PC-3 (cell line): Measurements from ENCODE around the gene GGCX. TPM values are rescaled to one million over a fixed set of nuclear protein-coding genes. Genes with fewer than 3 reads are reported as not detected.
A peak's percentile ranks its signal among the peaks of the same experiment; 100 is the strongest.

Source experiments
- ATAC-seq: fragments of 200-7000 bp; cut with Tn5 transposase; 2 replicates; pipeline ENCODE4 v1.9.1; 2020; ENCODE audit warnings: mild to moderate bottlenecking, moderate library complexity
- BruUV-seq: library from RNA; stranded (reverse); fragments of 400-500 nt; replicated peaks from 2 replicates; lab custom pipeline; 2021; lab: Mats Ljungman, UMichigan
- CTCF ChIA-PET: fragments of 300-600 bp; sonication (Branson Sonifier 250); formaldehyde crosslinking; loops from one replicate; lab custom pipeline; 2022; ENCODE audit warnings: antibody characterized with exemption; lab: Charles Lee
- POLR2A ChIA-PET: fragments of 300-600 bp; sonication (Branson Sonifier 250); formaldehyde crosslinking; loops from one replicate; lab custom pipeline; 2022; ENCODE audit warnings: antibody characterized with exemption; ENCODE audit not compliant: unreplicated experiment; lab: Charles Lee
- DNase-seq: peaks from one replicate; pipeline ENCODE4 v3.0.0-alpha.2; 2015
- H2AFZ ChIP-seq: fragments of 300-600 bp; sonication (generic); 2 replicates; pipeline ENCODE4 v1.6.0; 2016; ENCODE audit warnings: antibody characterized with exemption, low read length
- H3F3A ChIP-seq: fragments of 300-600 bp; sonication (generic); one replicate; pipeline ENCODE4 v1.6.0; 2017; ENCODE audit warnings: antibody characterized with exemption, low read length, control low read depth, mild to moderate bottlenecking; ENCODE audit not compliant: unreplicated experiment
- H3K27ac ChIP-seq: fragments of 300-600 bp; sonication (generic); 2 replicates; pipeline ENCODE4 v1.5.1; 2016; ENCODE audit warnings: mild to moderate bottlenecking, low read length
- H3K27me3 ChIP-seq: fragments of 300-600 bp; sonication (generic); 2 replicates; pipeline ENCODE4 v1.6.1; 2016; ENCODE audit warnings: low read length, mixed read lengths
- H3K36me3 ChIP-seq: fragments of 300-600 bp; sonication (generic); 2 replicates; pipeline ENCODE4 v1.6.1; 2016; ENCODE audit warnings: low read depth, mixed run types, low read length, mixed read lengths
- H3K4me1 ChIP-seq: fragments of 300-600 bp; sonication (generic); 2 replicates; pipeline ENCODE4 v1.5.1; 2016; ENCODE audit warnings: low read length; ENCODE audit not compliant: insufficient read depth
- H3K4me2 ChIP-seq: fragments of 300-600 bp; sonication (generic); 2 replicates; pipeline ENCODE4 v1.6.0; 2016; ENCODE audit warnings: low read length
- H3K4me3 ChIP-seq: fragments of 300-600 bp; sonication (generic); 2 replicates; pipeline ENCODE4 v1.5.1; 2016; ENCODE audit warnings: mild to moderate bottlenecking, low read length, mixed read lengths
- H3K79me2 ChIP-seq: fragments of 300-600 bp; sonication (generic); 2 replicates; pipeline ENCODE4 v1.6.1; 2017; ENCODE audit warnings: low read length, mixed read lengths
- H3K9ac ChIP-seq: fragments of 300-600 bp; sonication (generic); 2 replicates; pipeline ENCODE4 v1.6.0; 2016; ENCODE audit warnings: mild to moderate bottlenecking, low read length
- H3K9me2 ChIP-seq: fragments of 300-600 bp; sonication (generic); replicated peaks from 2 replicates; pipeline ENCODE4 v1.6.1; 2016; ENCODE audit warnings: mixed run types, low read length, mixed read lengths
- H3K9me3 ChIP-seq: fragments of 300-600 bp; sonication (generic); 2 replicates; pipeline ENCODE4 v1.6.1; 2016; ENCODE audit warnings: low read length, mixed read lengths
- H4K20me1 ChIP-seq: fragments of 300-600 bp; sonication (generic); 2 replicates; pipeline ENCODE4 v1.6.1; 2016; ENCODE audit warnings: low read length, mixed read lengths
- EZH2 ChIP-seq: fragments of 300-600 bp; sonication (generic); IDR thresholded peaks from one replicate; pipeline ENCODE4 v1.6.1; 2017; ENCODE audit warnings: antibody characterized with exemption, mild to moderate bottlenecking, low read length; ENCODE audit not compliant: unreplicated experiment
- EZH2phosphoT487 ChIP-seq: fragments of 300-600 bp; sonication (generic); IDR thresholded peaks from 2 replicates; pipeline ENCODE4 v1.6.1; 2018; ENCODE audit warnings: mild to moderate bottlenecking, antibody characterized with exemption, low read length, borderline replicate concordance
- intact Hi-C: fragments of 100-400 bp; cut with micrococcal nuclease; formaldehyde crosslinking; loops from 2 replicates; pipeline ENCODE4 v1.9.0; 2023
- total RNA-seq: library from RNA; depleted of rRNA; stranded (reverse); fragments of >200 nt; gene quantifications from 2 replicates; pipeline ENCODE4 v1.2.3, GENCODE V29; 2014
- TF ChIP-seq, protein P1 (sequence below): fragments of 300-600 bp; sonication (generic); conservative IDR thresholded peaks from 2 replicates; pipeline ENCODE4 v1.5.1; 2017; ENCODE audit warnings: antibody characterized with exemption, low read depth, mild to moderate bottlenecking, low read length

Gene GGCX
- total RNA-seq, 1 experiment from 2014 or later, result 46.7 TPM

DNA sequence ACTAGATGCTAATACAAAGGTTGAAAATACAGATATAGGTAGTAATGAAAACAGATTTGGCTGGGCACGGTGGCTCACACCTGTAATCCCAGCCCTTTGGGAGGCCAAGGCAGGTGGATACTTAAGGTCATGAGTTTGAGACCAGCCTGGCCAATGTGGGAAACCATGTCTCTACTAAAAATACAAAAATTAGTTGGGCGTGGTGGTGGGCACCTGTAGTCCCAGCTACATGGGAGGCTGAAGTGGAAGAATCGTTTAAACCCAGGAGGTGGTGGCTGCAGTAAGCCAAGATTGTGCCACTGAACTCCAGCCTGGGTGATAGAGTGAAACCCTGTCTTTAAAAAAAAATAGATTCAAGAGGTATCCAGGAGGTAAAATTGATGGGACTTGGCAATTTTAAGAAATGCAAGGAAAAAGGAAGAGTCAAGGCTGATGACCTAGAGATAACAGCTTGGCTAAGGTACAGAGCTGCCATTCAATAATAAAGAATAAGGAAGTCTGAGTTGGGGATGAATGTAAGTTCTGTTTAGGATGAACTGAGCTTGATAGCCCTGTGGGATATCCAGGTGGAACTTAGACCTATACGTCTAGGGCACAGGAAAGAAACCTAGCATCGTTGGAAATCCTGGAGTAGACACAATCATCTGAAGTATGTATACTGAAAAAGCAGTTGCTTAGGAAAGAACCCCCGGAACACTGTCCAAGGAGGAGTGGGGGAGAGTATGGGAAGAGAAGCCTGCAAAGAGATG lies 13.3 kb downstream of the GGCX start:
- peaks cover 23% of the 10 kb centered on the region for H4K20me1 ChIP-seq
- peaks cover 3% of the 10 kb centered on the region for H3K79me2 ChIP-seq
- H3F3A ChIP-seq, result peaks cover 45% of the 10 kb centered on the region
- ATAC-seq (no peak; the same call in 1 of the 2 replicates), DNase-seq (peak; percentile 19)
- no peak overlapping the region for H3K4me3 ChIP-seq
- peak overlapping the region; percentile 4; the same call in 1 of the 2 replicates for H3K27ac ChIP-seq
- no peaks in the 10 kb centered on the region for H3K9me3 ChIP-seq
- H3K4me2 ChIP-seq, result no peak overlapping the region
- ChIA-PET POLR2A (interaction anchor here (0.5 to 1.0 kb wide), 6 partner anchors 9 to 206 kb away, joined by 3 to 8 read pairs (median 3); partner anchors contain the start of gene MAT2A), CTCF (interaction anchor here (0.6 to 1.0 kb wide), 2 partner anchors 51 to 127 kb away, joined by 3 to 4 read pairs; no protein-coding TSS in a partner anchor)
- no TSS peak for BruUV-seq
- peaks cover 18% of the 10 kb centered on the region for H3K4me1 ChIP-seq
- no peaks in the 10 kb centered on the region for H3K9me2 ChIP-seq
- H2AFZ ChIP-seq, result no peak overlapping the region
- H3K27me3 ChIP-seq, result no peaks in the 10 kb centered on the region
- peaks cover 40% of the 10 kb centered on the region for H3K36me3 ChIP-seq
- no peak for TF ChIP-seq EZH2
- no peak for TF ChIP-seq EZH2phosphoT487
- TF ChIP-seq, protein P1, sequence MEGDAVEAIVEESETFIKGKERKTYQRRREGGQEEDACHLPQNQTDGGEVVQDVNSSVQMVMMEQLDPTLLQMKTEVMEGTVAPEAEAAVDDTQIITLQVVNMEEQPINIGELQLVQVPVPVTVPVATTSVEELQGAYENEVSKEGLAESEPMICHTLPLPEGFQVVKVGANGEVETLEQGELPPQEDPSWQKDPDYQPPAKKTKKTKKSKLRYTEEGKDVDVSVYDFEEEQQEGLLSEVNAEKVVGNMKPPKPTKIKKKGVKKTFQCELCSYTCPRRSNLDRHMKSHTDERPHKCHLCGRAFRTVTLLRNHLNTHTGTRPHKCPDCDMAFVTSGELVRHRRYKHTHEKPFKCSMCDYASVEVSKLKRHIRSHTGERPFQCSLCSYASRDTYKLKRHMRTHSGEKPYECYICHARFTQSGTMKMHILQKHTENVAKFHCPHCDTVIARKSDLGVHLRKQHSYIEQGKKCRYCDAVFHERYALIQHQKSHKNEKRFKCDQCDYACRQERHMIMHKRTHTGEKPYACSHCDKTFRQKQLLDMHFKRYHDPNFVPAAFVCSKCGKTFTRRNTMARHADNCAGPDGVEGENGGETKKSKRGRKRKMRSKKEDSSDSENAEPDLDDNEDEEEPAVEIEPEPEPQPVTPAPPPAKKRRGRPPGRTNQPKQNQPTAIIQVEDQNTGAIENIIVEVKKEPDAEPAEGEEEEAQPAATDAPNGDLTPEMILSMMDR, result no peak
- intact Hi-C loops, result loop anchor here (2.0 kb wide), 1 partner anchor 49 kb away; no protein-coding TSS in a partner anchor
- no peak overlapping the region for H3K9ac ChIP-seq

DNA sequence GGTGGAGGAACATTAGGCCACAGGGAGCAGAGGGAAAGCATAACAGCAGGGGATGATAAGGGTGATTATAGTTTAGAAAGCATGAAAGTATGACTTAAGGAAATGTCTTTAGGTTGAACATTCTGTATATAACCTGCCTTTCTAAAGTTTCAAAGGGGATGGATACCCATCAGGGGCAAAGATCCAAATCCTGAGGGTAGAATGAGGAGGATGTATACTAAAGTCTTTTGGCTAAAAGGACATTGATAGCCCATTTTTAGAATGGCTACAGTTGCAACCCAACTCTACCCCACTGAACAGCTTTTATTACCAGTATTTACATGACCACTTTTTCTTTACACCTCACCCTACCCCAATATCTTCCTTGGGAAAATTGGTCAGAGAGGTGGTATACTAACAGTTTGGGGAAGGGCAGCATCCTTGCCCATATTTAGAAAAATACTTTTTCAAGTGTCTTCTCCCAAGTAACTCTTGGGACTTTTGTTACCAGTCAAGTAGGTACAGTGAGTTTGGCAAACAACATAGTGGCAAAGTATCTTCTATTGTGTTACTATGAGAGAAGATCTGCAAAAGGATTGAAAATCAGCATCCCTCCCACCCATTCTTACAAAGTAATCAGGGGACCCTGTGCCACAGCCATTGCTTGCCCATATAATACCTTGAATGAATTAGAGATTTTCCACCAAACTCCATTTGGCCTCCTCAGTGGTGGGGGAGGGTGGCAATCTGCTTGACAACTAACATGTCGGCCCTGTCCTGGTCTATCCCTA lies 14.0 kb downstream of the GGCX start:
- H3K27ac ChIP-seq, result peak overlapping the region; percentile 11
- intact Hi-C loops, result loop anchor here (2.0 kb wide), 1 partner anchor 48 kb away; no protein-coding TSS in a partner anchor
- POLR2A ChIA-PET, result interaction anchor here (0.5 to 0.6 kb wide), 2 partner anchors 127 to 205 kb away, joined by 3 read pairs; no protein-coding TSS in a partner anchor
- ATAC-seq (peak; percentile 9), DNase-seq (peak; percentile 36)
- H2AFZ ChIP-seq, result no peak overlapping the region
- peaks cover 31% of the 10 kb centered on the region for H4K20me1 ChIP-seq
- no TSS peak for BruUV-seq
- CTCF ChIA-PET, result no interaction called here
- no peaks in the 10 kb centered on the region for H3K27me3 ChIP-seq
- H3F3A ChIP-seq, result peaks cover 53% of the 10 kb centered on the region
- no peaks in the 10 kb centered on the region for H3K9me2 ChIP-seq
- H3K4me3 ChIP-seq, result no peak overlapping the region
- no peaks in the 10 kb centered on the region for H3K9me3 ChIP-seq
- no peak overlapping the region for H3K4me2 ChIP-seq
- TF ChIP-seq, protein P1, result no peak
- TF ChIP-seq EZH2, result no peak
- TF ChIP-seq EZH2phosphoT487, result no peak
- peaks cover 47% of the 10 kb centered on the region for H3K36me3 ChIP-seq
- peaks cover 11% of the 10 kb centered on the region for H3K79me2 ChIP-seq
- H3K4me1 ChIP-seq, result peaks cover 24% of the 10 kb centered on the region
- H3K9ac ChIP-seq, result no peak overlapping the region
